Measurements from ENCODE around the gene TOMM34.
A peak's percentile ranks its signal among the peaks of the same experiment; 100 is the strongest.

DNA sequence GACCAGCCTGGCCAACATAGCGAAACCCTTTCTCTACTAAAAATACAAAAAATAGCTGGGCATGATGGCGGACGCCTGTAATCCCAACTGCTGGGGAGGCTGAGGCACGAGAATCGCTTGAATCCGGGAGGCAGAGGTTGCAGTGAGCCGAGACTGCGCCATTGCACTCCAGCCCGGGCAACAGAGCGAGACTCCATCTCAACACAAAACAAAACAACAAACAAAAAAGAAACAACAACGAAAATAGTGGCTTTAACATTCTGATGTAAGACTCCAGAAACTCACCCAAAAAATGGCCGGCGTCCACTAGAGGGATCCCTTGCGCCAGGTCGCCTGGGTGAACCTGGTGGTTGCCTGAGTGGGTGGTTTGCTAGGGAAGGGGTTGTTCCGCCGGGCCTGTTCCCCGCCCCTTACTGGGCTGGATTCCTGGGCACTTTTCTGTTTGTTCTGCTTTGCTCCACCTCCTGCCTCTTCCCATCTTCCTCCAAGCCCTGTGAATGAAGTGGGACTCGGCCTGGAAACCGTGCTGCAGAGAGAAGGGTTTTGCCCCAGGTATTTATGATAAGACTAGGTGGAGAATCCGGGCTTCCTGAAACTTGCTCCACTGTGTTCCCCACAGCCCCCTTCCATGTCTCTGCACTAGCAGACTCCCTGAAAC, 48.8 kb downstream of the TOMM34 start:
- TF ChIP-seq CTCF (IDR thresholded peaks at IDR 0.05), result peak in 5 of 6 experiments; percentile 15 to 47 (median 39)
- no peak for TF ChIP-seq POLR2A (IDR thresholded peaks at IDR 0.05)
